Effector memory CD8-positive, alpha-beta T cell (primary cell): ENCODE data around the gene RAP1GAP2.
A peak's percentile ranks its signal among the peaks of the same experiment; 100 is the strongest.

Experiments
- ATAC-seq: fragments of 150-1000 bp; cut with Tn5 transposase; replicated peaks from 2 replicates; pipeline ENCODE4 v1.10.0; 2021; ENCODE audit warnings: mild to moderate bottlenecking, moderate library complexity
- DNase-seq, 3 experiments: peaks; one replicate each; pipeline ENCODE4 v3.0.0; 2021
- H3K27ac Mint-ChIP-seq, 2 donors: one replicate each; pipeline ENCODE4 v1.8.0; 2022; ENCODE audit warnings: mild to moderate bottlenecking in 2 of 2, mixed read lengths in 2 of 2, moderate library complexity in 2 of 2
- H3K27me3 Mint-ChIP-seq, 2 donors: one replicate each; pipeline ENCODE4 v1.8.0; 2022; ENCODE audit warnings: mixed read lengths in 2 of 2
- H3K36me3 Mint-ChIP-seq: one replicate; pipeline ENCODE4 v1.8.0; 2022; ENCODE audit warnings: mild to moderate bottlenecking, moderate library complexity, mixed read lengths; ENCODE audit not compliant: insufficient read depth
- H3K4me1 Mint-ChIP-seq, 2 donors: one replicate each; pipeline ENCODE4 v1.8.0; 2022; ENCODE audit warnings: low read depth in 2 of 2, mixed read lengths in 2 of 2
- H3K4me3 Mint-ChIP-seq, 2 donors: one replicate each; pipeline ENCODE4 v1.8.0; 2022; ENCODE audit warnings: mild to moderate bottlenecking in 2 of 2, mixed read lengths in 2 of 2, moderate library complexity in 2 of 2
- H3K9me3 Mint-ChIP-seq, 2 donors: one replicate each; pipeline ENCODE4 v1.8.0; 2022; ENCODE audit warnings: mixed read lengths in 2 of 2

Gene RAP1GAP2

GRCh38 chr17:2933606-2934005, 137.4 kb downstream of the RAP1GAP2 start:
- Mint-ChIP-seq H3K4me3 (no peak overlapping the region), H3K4me1 (peaks cover 39 to 43% of the 10 kb centered on the region in 2 donors), H3K9me3 (no peaks in the 10 kb centered on the region), H3K27me3 (no peaks in the 10 kb centered on the region), H3K27ac (peak overlapping the region in 1 of 2 donors; percentile 81), H3K36me3 (peaks cover 27% of the 10 kb centered on the region)
- DNase-seq (no peak), ATAC-seq (no peak)

DNA sequence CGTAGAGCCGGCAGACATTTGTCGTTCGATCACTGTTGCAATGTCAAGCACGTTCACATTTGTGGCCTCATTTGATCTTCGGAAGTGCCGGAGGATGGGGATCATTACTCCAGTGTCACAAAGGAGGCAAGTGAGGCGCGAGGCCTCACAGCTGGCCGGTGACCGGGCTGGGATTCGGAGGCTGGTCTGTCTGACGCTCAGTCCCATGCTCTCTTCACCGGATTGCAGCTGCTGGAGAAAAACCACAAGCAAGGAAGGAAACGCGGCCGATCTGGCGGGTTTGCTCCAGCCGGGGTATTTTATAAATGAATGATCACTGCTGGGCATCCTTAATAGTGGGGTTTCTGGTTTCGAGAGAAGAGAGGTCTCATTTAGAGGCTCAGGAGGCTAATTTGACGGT, 139.4 kb downstream of the RAP1GAP2 start:
- Mint-ChIP-seq H3K4me3 (no peak overlapping the region), H3K27ac (no peak overlapping the region), H3K9me3 (no peaks in the 10 kb centered on the region), H3K27me3 (no peaks in the 10 kb centered on the region), H3K36me3 (peaks cover 26% of the 10 kb centered on the region), H3K4me1 (peaks cover 33% of the 10 kb centered on the region in 2 donors)
- ATAC-seq (no peak), DNase-seq (no peak)

GRCh38 chr17:2936351-2936750, 140.1 kb downstream of the RAP1GAP2 start:
- peaks cover 31% of the 10 kb centered on the region for H3K36me3 Mint-ChIP-seq
- no peaks in the 10 kb centered on the region for H3K27me3 Mint-ChIP-seq
- ATAC-seq: no peak
- DNase-seq: no peak
- peaks cover 34 to 35% of the 10 kb centered on the region in 2 donors for H3K4me1 Mint-ChIP-seq
- H3K27ac Mint-ChIP-seq: peak overlapping the region; percentile 67 to 92
- H3K4me3 Mint-ChIP-seq: no peak overlapping the region
- H3K9me3 Mint-ChIP-seq: no peaks in the 10 kb centered on the region

GRCh38 chr17:2936771-2937321, 140.6 kb downstream of the RAP1GAP2 start:
- no peaks in the 10 kb centered on the region for H3K27me3 Mint-ChIP-seq
- ATAC-seq (no peak), DNase-seq (no peak)
- peaks cover 31% of the 10 kb centered on the region for H3K36me3 Mint-ChIP-seq
- H3K4me1 Mint-ChIP-seq: peaks cover 36 to 39% of the 10 kb centered on the region in 2 donors
- peak overlapping the region; percentile 67 to 92 for H3K27ac Mint-ChIP-seq
- H3K9me3 Mint-ChIP-seq: no peaks in the 10 kb centered on the region
- H3K4me3 Mint-ChIP-seq: no peak overlapping the region

DNA sequence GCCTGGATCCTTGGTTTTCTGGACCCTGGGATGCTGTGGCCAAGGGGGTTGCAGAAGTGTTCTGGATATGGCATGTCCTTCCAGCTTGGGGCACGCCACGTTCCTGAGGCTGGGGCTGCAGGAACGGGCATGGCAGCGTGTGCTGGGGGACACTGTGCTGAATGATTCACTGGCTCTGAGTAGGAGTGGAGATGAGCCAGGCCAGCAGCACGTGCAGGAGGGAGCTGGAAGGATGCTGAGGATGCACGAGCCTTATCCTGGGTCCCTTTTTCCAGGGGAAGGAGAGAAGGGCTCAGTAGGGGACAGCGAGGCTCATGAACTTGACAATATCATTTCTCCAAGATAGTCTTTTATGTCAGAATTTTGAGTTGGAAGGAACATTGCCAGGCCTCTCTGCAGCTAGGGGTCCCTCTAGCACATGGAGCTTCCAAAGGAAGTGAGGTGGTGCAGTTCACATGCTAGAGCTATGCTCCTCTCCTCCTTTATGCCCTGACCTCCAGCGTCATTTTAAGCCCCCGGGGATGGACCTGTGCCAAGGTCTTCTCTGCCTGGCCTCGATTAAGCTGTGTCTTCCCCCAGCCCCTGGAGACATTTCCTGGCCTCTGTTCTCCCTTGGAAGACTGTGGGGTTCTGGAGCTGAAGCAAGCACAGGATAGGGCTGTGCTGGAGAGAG, 141.2 kb downstream of the RAP1GAP2 start:
- H3K4me3 Mint-ChIP-seq: no peak overlapping the region
- H3K9me3 Mint-ChIP-seq: no peaks in the 10 kb centered on the region
- peaks cover 32 to 37% of the 10 kb centered on the region in 2 donors for H3K4me1 Mint-ChIP-seq
- no peak for DNase-seq
- peaks cover 31% of the 10 kb centered on the region for H3K36me3 Mint-ChIP-seq
- H3K27me3 Mint-ChIP-seq: no peaks in the 10 kb centered on the region
- peak overlapping the region; percentile 67 to 92 for H3K27ac Mint-ChIP-seq
- no peak for ATAC-seq

DNA sequence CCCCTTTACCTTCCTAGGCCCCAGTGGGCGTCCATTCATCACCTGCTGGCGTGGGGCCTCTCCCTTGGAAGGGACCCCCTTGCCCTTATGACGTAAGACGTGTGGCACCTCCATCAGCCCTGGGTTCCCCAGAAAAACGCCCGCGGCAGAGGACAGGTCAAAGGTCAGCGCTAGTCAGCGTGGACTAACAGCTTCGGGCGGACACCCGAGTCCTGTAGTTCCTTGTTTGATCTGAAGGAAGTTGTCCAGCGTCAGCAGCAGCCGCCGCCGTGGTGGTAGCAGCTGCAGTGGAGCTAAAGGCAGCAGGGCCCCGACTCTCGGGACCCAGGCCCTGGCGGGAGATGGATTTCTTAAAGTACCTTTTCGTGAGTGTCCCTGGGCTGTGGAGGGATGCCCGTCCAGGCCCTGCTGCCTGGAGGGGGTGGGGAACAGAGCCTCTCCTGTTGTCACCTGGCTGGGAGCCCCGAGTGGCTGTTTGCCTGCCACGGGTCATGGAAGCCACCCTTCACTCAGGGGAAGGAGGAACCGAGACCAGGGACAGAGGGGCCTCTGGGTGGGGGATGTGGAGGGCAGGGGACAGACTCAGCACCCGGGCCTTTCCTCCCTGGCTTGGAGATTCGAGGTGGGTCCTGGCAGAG, 143.6 kb downstream of the RAP1GAP2 start:
- Mint-ChIP-seq H3K27me3 (no peaks in the 10 kb centered on the region), H3K9me3 (no peaks in the 10 kb centered on the region), H3K4me1 (peaks cover 39 to 53% of the 10 kb centered on the region in 2 donors), H3K27ac (no peak overlapping the region), H3K4me3 (no peak overlapping the region), H3K36me3 (peaks cover 28% of the 10 kb centered on the region)
- DNase-seq (no peak), ATAC-seq (no peak)

DNA sequence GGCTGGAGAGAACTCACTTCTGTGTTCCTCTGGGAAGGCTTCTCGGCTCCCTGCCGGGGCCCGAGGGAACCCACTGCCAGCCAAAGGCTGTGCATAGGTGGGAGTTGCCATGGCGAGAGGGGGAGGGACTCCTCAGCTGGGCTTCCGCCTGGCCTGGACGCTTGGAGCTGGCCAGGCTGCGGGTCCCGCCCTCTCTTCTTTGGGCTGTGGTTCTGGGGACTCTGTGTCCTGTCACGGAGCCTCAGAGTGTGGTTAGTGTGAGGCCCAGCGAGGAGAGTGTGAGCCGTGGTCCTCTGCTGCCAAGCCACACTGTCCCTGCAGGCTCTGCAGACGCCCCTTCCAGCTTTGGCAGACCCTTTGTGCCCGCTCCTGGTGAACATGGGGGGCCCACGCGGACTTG, 144.1 kb downstream of the RAP1GAP2 start:
- ATAC-seq: no peak

GRCh38 chr17:2943981-2944380, 147.7 kb downstream of the RAP1GAP2 start:
- Mint-ChIP-seq H3K36me3 (peaks cover 18% of the 10 kb centered on the region), H3K27ac (peak overlapping the region; percentile 23 to 75), H3K4me1 (peaks cover 39 to 53% of the 10 kb centered on the region in 2 donors), H3K9me3 (no peaks in the 10 kb centered on the region), H3K4me3 (peak overlapping the region; percentile 33 to 53), H3K27me3 (no peaks in the 10 kb centered on the region)
- no peak for DNase-seq
- ATAC-seq: peak; percentile 63

More for the DNA sequence above, 144.1 kb downstream of the RAP1GAP2 start:
- Mint-ChIP-seq H3K4me1 (peaks cover 42 to 56% of the 10 kb centered on the region in 2 donors), H3K27me3 (no peaks in the 10 kb centered on the region), H3K36me3 (peaks cover 28% of the 10 kb centered on the region), H3K27ac (no peak overlapping the region), H3K9me3 (no peaks in the 10 kb centered on the region), H3K4me3 (no peak overlapping the region)
- no peak for DNase-seq

DNA sequence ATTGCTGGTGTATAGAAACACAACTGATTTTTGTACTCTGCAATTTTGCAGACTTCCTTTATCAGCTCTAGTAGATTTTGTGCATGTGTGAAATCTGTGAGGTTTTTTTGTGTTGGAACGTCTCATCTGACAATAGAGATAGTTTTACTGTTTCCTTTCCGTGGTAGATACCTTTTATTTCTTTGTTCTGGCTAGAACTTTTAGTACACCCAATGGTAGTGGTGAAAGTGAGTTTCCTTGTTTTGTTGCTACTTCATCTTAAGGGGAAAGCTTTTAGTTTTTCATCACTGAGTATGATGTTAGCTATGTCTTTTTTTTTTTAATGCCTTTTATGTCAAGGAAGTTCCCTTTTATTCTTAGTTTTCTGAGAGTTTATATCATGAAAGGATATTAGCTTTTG, 149.1 kb downstream of the RAP1GAP2 start:
- ATAC-seq (no peak), DNase-seq (no peak)
- peak overlapping the region in 1 of 2 donors; percentile 46 for H3K4me3 Mint-ChIP-seq
- H3K4me1 Mint-ChIP-seq: peaks cover 44 to 62% of the 10 kb centered on the region in 2 donors
- no peak overlapping the region for H3K27ac Mint-ChIP-seq
- H3K36me3 Mint-ChIP-seq: peaks cover 20% of the 10 kb centered on the region
- no peaks in the 10 kb centered on the region for H3K9me3 Mint-ChIP-seq
- H3K27me3 Mint-ChIP-seq: no peaks in the 10 kb centered on the region

GRCh38 chr17:2946144-2946543, 149.9 kb downstream of the RAP1GAP2 start:
- Mint-ChIP-seq H3K4me3 (no peak overlapping the region), H3K36me3 (peaks cover 16% of the 10 kb centered on the region), H3K27me3 (no peaks in the 10 kb centered on the region), H3K9me3 (no peaks in the 10 kb centered on the region), H3K4me1 (peaks cover 41 to 61% of the 10 kb centered on the region in 2 donors), H3K27ac (no peak overlapping the region)
- no peak for DNase-seq
- ATAC-seq: no peak

DNA sequence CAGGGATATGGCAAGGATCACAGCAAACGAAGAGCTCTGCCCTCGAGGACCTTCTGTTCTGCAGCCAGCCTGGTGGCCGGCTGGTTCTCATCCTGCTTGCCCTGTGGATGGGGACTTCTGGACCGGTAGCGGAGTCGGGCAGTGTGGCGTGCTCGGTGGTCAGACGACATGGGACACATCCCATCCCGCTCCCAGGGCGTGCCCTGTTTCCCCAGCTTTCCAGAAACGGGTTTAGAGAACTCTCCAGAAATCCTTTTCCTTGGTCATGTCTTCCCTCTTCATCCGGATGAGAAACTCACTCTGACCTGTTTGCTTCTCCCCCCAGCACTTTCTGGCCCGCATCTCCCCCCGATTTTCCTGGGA, 151.3 kb downstream of the RAP1GAP2 start:
- Mint-ChIP-seq H3K27ac (peak overlapping the region in 1 of 2 donors; percentile 72), H3K4me3 (no peak overlapping the region), H3K36me3 (peaks cover 16% of the 10 kb centered on the region), H3K9me3 (no peaks in the 10 kb centered on the region), H3K27me3 (no peaks in the 10 kb centered on the region), H3K4me1 (peaks cover 41 to 63% of the 10 kb centered on the region in 2 donors)
- ATAC-seq: no peak
- no peak for DNase-seq

DNA sequence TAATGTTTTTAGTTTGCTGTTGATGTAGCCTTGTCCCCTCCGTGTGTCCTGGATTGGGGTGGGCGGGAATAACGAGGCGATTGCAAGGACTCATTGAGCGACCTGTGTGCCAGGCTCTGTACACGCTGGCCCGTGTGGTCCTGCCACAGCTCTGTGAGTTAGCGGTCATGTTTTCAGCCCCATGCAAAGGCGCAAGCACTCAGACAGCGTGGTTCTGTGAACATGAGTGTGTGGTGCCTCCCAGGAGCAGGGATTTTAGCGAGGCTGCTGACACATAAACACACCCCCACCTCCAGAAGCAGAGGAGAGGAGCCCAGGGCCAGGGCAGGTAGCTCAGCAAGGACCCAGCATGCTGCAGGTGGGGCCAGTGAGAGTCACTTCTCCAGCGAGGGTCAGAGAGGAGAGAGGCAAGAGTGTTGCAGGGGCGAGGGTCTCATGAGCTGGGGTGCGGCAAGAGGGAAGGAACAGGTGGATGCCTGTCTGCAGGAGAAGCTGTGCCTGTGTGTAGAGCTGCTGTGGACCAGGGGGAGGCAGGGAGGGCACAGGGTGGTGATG, 151.8 kb downstream of the RAP1GAP2 start:
- Mint-ChIP-seq H3K36me3 (peaks cover 16% of the 10 kb centered on the region), H3K9me3 (no peaks in the 10 kb centered on the region), H3K4me1 (peaks cover 41 to 64% of the 10 kb centered on the region in 2 donors), H3K27ac (peak overlapping the region in 1 of 2 donors; percentile 72), H3K4me3 (no peak overlapping the region), H3K27me3 (no peaks in the 10 kb centered on the region)
- no peak for DNase-seq
- ATAC-seq: no peak

DNA sequence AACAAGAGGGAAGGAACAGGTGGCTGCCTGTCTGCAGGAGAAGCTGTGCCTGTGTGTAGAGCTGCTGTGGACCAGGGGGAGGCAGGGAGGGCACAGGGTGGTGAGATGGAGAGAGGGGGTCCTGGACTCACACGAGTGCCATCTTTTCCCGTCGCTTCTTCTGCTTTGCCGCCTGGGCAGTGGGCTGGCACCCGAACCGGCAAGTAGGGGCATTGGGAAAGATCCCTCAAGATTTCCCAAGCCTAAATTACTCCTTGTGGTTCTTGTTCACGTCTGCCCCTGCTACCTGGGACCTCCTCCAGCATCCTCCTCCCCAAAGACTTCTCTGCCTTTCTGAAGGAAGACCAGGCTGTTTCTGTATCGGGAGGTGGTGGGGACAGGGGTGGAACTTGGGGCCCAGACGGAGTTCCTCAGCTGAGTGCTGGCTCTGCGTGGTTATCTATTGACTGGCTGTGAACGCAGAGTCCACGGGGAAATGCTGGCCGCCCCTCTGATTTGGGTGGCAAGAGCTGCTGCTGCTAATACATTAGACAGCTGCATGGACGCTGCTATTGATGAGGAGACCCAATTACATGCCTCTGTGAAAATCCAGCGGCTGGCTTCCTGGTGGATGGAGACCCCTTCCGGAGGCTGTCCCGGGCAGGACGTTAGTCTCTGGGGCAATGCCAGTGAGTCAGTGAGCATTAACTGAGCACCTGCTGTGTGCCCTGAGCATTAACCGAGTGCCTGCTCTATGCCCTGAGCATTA, 152.7 kb downstream of the RAP1GAP2 start:
- H3K27ac Mint-ChIP-seq: peak overlapping the region in 1 of 2 donors; percentile 35
- H3K36me3 Mint-ChIP-seq: peaks cover 16% of the 10 kb centered on the region
- no peaks in the 10 kb centered on the region for H3K27me3 Mint-ChIP-seq
- H3K4me1 Mint-ChIP-seq: peaks cover 35 to 62% of the 10 kb centered on the region in 2 donors
- no peak overlapping the region for H3K4me3 Mint-ChIP-seq
- DNase-seq (no peak), ATAC-seq (no peak)
- no peaks in the 10 kb centered on the region for H3K9me3 Mint-ChIP-seq
